Endodermal cell (in vitro differentiated cells): ENCODE measurements around the gene KCNK10. TPM values are rescaled to one million over a fixed set of nuclear protein-coding genes. Genes with fewer than 3 reads are reported as not detected.

Source experiments
- DNase-seq: peaks from one replicate; pipeline ENCODE4 v3.0.0-alpha.2; 2017
- H3K27ac ChIP-seq: 2 replicates; pipeline ENCODE4 v1.5.1; 2013; ENCODE audit warnings: mild to moderate bottlenecking, low read depth, low read length, moderate library complexity
- H3K27me3 ChIP-seq: 2 replicates; pipeline ENCODE4 v1.6.1; 2013; ENCODE audit warnings: mild to moderate bottlenecking, low read length, moderate library complexity; ENCODE audit not compliant: insufficient read depth, control insufficient read depth, poor library complexity, severe bottlenecking
- H3K36me3 ChIP-seq: 2 replicates; pipeline ENCODE4 v1.7.0; 2013; ENCODE audit warnings: mild to moderate bottlenecking, low read length, moderate library complexity; ENCODE audit not compliant: control insufficient read depth, insufficient read depth
- H3K4me1 ChIP-seq: one replicate; pipeline ENCODE4 v1.7.0; 2013; ENCODE audit warnings: low read length; ENCODE audit not compliant: control insufficient read depth, insufficient read depth
- H3K4me3 ChIP-seq: 2 replicates; pipeline ENCODE4 v1.5.1; 2013; ENCODE audit warnings: mild to moderate bottlenecking, low read length, moderate library complexity
- H3K9ac ChIP-seq: 2 replicates; pipeline ENCODE4 v1.6.1; 2013; ENCODE audit warnings: mild to moderate bottlenecking, low read length, moderate library complexity; ENCODE audit not compliant: poor library complexity, severe bottlenecking; ENCODE audit errors: extremely low read depth
- H3K9me3 ChIP-seq: 2 replicates; pipeline ENCODE4 v1.6.1; 2013; ENCODE audit warnings: mild to moderate bottlenecking, low read length, moderate library complexity; ENCODE audit not compliant: control insufficient read depth
- H3K27ac Mint-ChIP-seq: 2 replicates; pipeline ENCODE4 v1.8.0; 2020; ENCODE audit warnings: mixed read lengths
- H3K27me3 Mint-ChIP-seq: 2 replicates; pipeline ENCODE4 v1.8.0; 2021; ENCODE audit warnings: mild to moderate bottlenecking, mixed read lengths; ENCODE audit not compliant: insufficient read depth
- H3K36me3 Mint-ChIP-seq: 2 replicates; pipeline ENCODE4 v1.8.0; 2020; ENCODE audit warnings: low read depth, mixed read lengths
- H3K4me1 Mint-ChIP-seq: 2 replicates; pipeline ENCODE4 v1.8.0; 2020; ENCODE audit warnings: mixed read lengths
- H3K4me3 Mint-ChIP-seq: 2 replicates; pipeline ENCODE4 v1.8.0; 2020; ENCODE audit warnings: mild to moderate bottlenecking, moderate library complexity, mixed read lengths
- H3K9me3 Mint-ChIP-seq: 2 replicates; pipeline ENCODE4 v1.8.0; 2020; ENCODE audit warnings: mild to moderate bottlenecking, mixed read lengths
- WGBS, 2 experiments: methylation state at CpG; one replicate each; pipeline versions ENCODE4 v1.1.5 to v1.1.7; 2013; ENCODE audit warnings: missing lambda C conversion rate in 2 of 2, mixed read lengths in 1 of 2; ENCODE audit not compliant: insufficient coverage in 1 of 2, insufficient read length in 1 of 2; 5-methylcytosine and 5-hydroxymethylcytosine counted together
- total RNA-seq, 2 donors: library from RNA; stranded (reverse); fragmentation: NEBNext Ultra II Directional in 1 of 2; extraction: Animal tissue kit (Norgen Biotek cat#: 25700) in 1 of 2; gene quantifications; 2 replicates in 1 of 2; 3 replicates in 1 of 2; pipeline ENCODE4 v1.2.1, GENCODE V29; 2021
- TF ChIP-seq, protein P1 (sequence below): fragments of 200-600 bp; sonication (generic); conservative IDR thresholded peaks from 2 replicates; pipeline ENCODE4 v1.5.0; 2021; ENCODE audit warnings: antibody characterized with exemption, mild to moderate bottlenecking

Gene KCNK10
- total RNA-seq, 2 donors from 2014 or later, result 0.24 to 1.8 TPM

DNA sequence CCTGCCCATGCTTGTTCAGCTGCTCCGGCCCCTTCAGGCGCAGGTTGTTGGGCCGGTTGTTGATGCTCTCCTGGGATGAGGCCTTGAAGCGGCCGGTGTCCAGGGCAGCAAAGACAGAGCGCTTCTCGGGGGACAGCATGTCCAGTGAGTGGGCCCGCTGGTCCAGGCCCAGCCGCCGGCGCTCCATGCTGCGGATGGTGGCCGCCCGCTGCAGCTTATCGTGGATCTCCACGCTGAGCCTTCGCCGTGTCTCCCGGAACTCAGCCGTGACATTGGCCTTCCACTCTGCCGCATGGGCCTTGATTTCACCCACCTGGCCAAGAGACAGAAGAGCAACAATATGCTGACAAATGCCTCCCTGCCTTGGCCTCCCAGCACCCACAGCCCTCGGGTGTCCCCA, 137.2 kb downstream of the KCNK10 start:
- Histone ChIP-seq H3K9ac (no peak overlapping the region), H3K27me3 (no peaks in the 10 kb centered on the region), H3K4me1 (peaks cover 10% of the 10 kb centered on the region), H3K4me3 (no peak overlapping the region), H3K9me3 (no peaks in the 10 kb centered on the region), H3K36me3 (no peaks in the 10 kb centered on the region), H3K27ac (no peak overlapping the region)
- no peaks in the 10 kb centered on the region for H3K36me3 Mint-ChIP-seq
- no peaks in the 10 kb centered on the region for H3K9me3 Mint-ChIP-seq
- H3K27ac Mint-ChIP-seq, result no peak overlapping the region
- WGBS, 2 experiments, result 97 to 98% methylated on average over 15 to 22 of the region's 22 CpGs
- DNase-seq, result no peak
- H3K4me1 Mint-ChIP-seq, result peaks cover 24% of the 10 kb centered on the region
- no peak overlapping the region for H3K4me3 Mint-ChIP-seq
- TF ChIP-seq, protein P1, sequence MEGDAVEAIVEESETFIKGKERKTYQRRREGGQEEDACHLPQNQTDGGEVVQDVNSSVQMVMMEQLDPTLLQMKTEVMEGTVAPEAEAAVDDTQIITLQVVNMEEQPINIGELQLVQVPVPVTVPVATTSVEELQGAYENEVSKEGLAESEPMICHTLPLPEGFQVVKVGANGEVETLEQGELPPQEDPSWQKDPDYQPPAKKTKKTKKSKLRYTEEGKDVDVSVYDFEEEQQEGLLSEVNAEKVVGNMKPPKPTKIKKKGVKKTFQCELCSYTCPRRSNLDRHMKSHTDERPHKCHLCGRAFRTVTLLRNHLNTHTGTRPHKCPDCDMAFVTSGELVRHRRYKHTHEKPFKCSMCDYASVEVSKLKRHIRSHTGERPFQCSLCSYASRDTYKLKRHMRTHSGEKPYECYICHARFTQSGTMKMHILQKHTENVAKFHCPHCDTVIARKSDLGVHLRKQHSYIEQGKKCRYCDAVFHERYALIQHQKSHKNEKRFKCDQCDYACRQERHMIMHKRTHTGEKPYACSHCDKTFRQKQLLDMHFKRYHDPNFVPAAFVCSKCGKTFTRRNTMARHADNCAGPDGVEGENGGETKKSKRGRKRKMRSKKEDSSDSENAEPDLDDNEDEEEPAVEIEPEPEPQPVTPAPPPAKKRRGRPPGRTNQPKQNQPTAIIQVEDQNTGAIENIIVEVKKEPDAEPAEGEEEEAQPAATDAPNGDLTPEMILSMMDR, result no peak
- no peaks in the 10 kb centered on the region for H3K27me3 Mint-ChIP-seq

DNA sequence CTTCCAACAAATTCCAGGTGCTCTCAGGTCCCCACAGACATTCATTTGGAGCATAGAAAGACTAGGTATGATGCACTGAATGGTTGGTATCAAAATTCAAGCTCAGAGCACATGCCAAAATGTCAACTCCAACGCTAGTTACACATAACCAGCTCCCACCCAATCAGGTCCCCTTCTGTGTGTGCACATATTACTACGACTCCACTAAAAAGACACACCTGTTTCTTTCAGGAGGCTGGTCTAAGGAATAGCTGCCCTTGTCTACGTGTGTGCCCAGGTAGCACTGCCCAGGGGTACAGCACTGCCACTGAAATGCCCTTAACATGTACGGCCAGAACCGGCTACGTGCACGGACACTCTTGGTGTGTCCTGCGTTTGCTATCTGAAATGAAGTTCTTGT, 138.1 kb downstream of the KCNK10 start:
- no peak overlapping the region for H3K9ac ChIP-seq
- WGBS, 2 experiments, result 94 to 98% methylated on average over 7 to 8 of the region's 8 CpGs
- no peak overlapping the region for H3K4me3 ChIP-seq
- Mint-ChIP-seq H3K4me1 (peaks cover 20% of the 10 kb centered on the region), H3K27ac (no peak overlapping the region), H3K4me3 (no peak overlapping the region), H3K9me3 (no peaks in the 10 kb centered on the region), H3K36me3 (no peaks in the 10 kb centered on the region), H3K27me3 (no peaks in the 10 kb centered on the region)
- no peaks in the 10 kb centered on the region for H3K27me3 ChIP-seq
- TF ChIP-seq, protein P1, result no peak
- H3K9me3 ChIP-seq, result no peaks in the 10 kb centered on the region
- no peaks in the 10 kb centered on the region for H3K36me3 ChIP-seq
- no peak for DNase-seq
- H3K4me1 ChIP-seq, result peaks cover 7% of the 10 kb centered on the region
- H3K27ac ChIP-seq, result no peak overlapping the region

DNA sequence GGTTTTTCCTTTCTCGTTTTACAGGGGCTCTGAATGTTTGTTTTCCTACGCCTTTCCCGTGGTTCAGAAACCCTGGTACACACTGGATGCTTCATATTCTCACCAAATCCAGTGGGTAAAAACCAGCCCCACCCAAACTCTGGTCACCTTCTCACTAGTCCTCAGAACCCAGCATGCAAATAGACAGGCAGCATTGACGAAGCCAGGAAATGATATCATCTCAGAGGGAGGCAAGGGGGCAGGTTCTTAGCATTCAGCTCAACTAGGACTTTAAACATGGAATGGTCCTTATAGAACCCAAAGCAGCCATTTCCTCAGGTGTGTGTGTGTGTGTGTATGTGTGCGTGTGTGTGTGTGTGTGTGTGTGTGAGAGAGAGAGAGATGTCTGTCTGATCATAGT, 142.0 kb downstream of the KCNK10 start:
- Histone ChIP-seq H3K27me3 (no peaks in the 10 kb centered on the region), H3K36me3 (no peaks in the 10 kb centered on the region), H3K4me3 (no peak overlapping the region), H3K27ac (no peak overlapping the region), H3K9ac (no peak overlapping the region), H3K4me1 (no peaks in the 10 kb centered on the region), H3K9me3 (no peaks in the 10 kb centered on the region)
- DNase-seq, result peak; percentile 61
- no peaks in the 10 kb centered on the region for H3K9me3 Mint-ChIP-seq
- H3K27ac Mint-ChIP-seq, result no peak overlapping the region
- no peaks in the 10 kb centered on the region for H3K27me3 Mint-ChIP-seq
- no peak overlapping the region for H3K4me3 Mint-ChIP-seq
- WGBS, 2 experiments, result 79 to 84% methylated on average over 4 to 5 of the region's 5 CpGs
- peaks cover 7% of the 10 kb centered on the region for H3K4me1 Mint-ChIP-seq
- no peaks in the 10 kb centered on the region for H3K36me3 Mint-ChIP-seq
- TF ChIP-seq, protein P1, result no peak
